Natural killer cell (primary cell): ENCODE results near the gene B3GNT3. TPM values are rescaled to one million over a fixed set of nuclear protein-coding genes. Genes with fewer than 3 reads are reported as not detected.

ENCODE experiments used
- ATAC-seq, 3 donors: fragments of 150-1000 bp in 2 of 3; fragments of 200-7000 bp in 1 of 3; cut with Tn5 transposase; 1 replicate in 1 of 3; 2 replicates in 2 of 3; pipeline ENCODE4 v1.10.0; 2021; ENCODE audit warnings: mild to moderate bottlenecking in 2 of 3, moderate library complexity in 2 of 3
- DNase-seq, 2 donors: peaks; one replicate each; pipeline versions ENCODE4 v3.0.0 to v3.0.0-alpha.2; 2013 to 2021; ENCODE audit warnings: mixed read lengths in 1 of 2
- H3K27ac ChIP-seq: one replicate; pipeline ENCODE4 v1.5.1; 2013; ENCODE audit warnings: mild to moderate bottlenecking, low read length
- H3K27me3 ChIP-seq: one replicate; pipeline ENCODE4 v1.6.1; 2013; ENCODE audit warnings: low read length; ENCODE audit not compliant: control insufficient read depth, insufficient read depth
- H3K36me3 ChIP-seq: one replicate; pipeline ENCODE4 v1.6.1; 2013; ENCODE audit warnings: low read length; ENCODE audit not compliant: control insufficient read depth, insufficient read depth
- H3K4me1 ChIP-seq: one replicate; pipeline ENCODE4 v1.6.1; 2013; ENCODE audit warnings: low read length; ENCODE audit not compliant: control insufficient read depth, insufficient read depth
- H3K4me3 ChIP-seq: one replicate; pipeline ENCODE4 v1.5.1; 2013; ENCODE audit warnings: low read length
- H3K9me3 ChIP-seq: one replicate; pipeline ENCODE4 v1.6.1; 2013; ENCODE audit warnings: low read length; ENCODE audit not compliant: control insufficient read depth, insufficient read depth
- H3K27ac Mint-ChIP-seq, 2 donors: one replicate each; pipeline ENCODE4 v1.8.0; 2022; ENCODE audit warnings: mild to moderate bottlenecking in 2 of 2, mixed read lengths in 2 of 2, moderate library complexity in 1 of 2
- H3K27me3 Mint-ChIP-seq, 2 donors: one replicate each; pipeline ENCODE4 v1.8.0; 2022; ENCODE audit warnings: low read depth in 2 of 2, mixed read lengths in 2 of 2
- H3K36me3 Mint-ChIP-seq: one replicate; pipeline ENCODE4 v1.8.0; 2022; ENCODE audit warnings: mixed read lengths
- H3K4me1 Mint-ChIP-seq, 2 donors: one replicate each; pipeline ENCODE4 v1.8.0; 2022; ENCODE audit warnings: mixed read lengths in 2 of 2
- H3K4me3 Mint-ChIP-seq: one replicate; pipeline ENCODE4 v1.8.0; 2022; ENCODE audit warnings: mild to moderate bottlenecking, moderate library complexity, mixed read lengths
- H3K9me3 Mint-ChIP-seq, 2 donors: one replicate each; pipeline ENCODE4 v1.8.0; 2022; ENCODE audit warnings: mixed read lengths in 2 of 2
- CTCF ChIP-seq: fragments of 200-600 bp; IDR thresholded peaks from one replicate; pipeline ENCODE4 v1.8.0; 2022; ENCODE audit warnings: antibody characterized with exemption
- WGBS: methylation state at CpG from one replicate; pipeline ENCODE4 v1.1.7; 2013; ENCODE audit warnings: missing lambda C conversion rate; ENCODE audit not compliant: insufficient coverage; 5-methylcytosine and 5-hydroxymethylcytosine counted together
- intact Hi-C: fragments of 100-400 bp; cut with micrococcal nuclease; formaldehyde crosslinking; loops from one replicate; pipeline ENCODE4 v1.14.2; 2022
- total RNA-seq, 4 donors: library from RNA; stranded (reverse); fragments of 120-200 nt in 1 of 4; gene quantifications; one replicate each; pipeline versions ENCODE4 v1.2.3 to v1.2.4, GENCODE V29; 2013 to 2022

Gene B3GNT3
- total RNA-seq, 3 donors from 2014 or later (not counting 1 experiment from before 2014, with no cell fraction given), result not detected

GRCh38 chr19:17840019-17840418, 45.1 kb downstream of the B3GNT3 start:
- Mint-ChIP-seq H3K27ac (no peak overlapping the region), H3K9me3 (no peaks in the 10 kb centered on the region), H3K4me1 (peaks cover 12 to 38% of the 10 kb centered on the region in 2 donors), H3K36me3 (peaks cover 14% of the 10 kb centered on the region), H3K27me3 (no peaks in the 10 kb centered on the region), H3K4me3 (no peak overlapping the region)
- Histone ChIP-seq H3K4me1 (peaks cover 22% of the 10 kb centered on the region), H3K27me3 (no peaks in the 10 kb centered on the region), H3K36me3 (peaks cover 78% of the 10 kb centered on the region), H3K4me3 (no peak overlapping the region), H3K9me3 (no peaks in the 10 kb centered on the region), H3K27ac (no peak overlapping the region)
- DNase-seq (no peak), ATAC-seq (no peak)
- 98% methylated on average over 6 of the region's 6 CpGs for WGBS
- no peak for TF ChIP-seq CTCF
- intact Hi-C loops, result no loop called here

DNA sequence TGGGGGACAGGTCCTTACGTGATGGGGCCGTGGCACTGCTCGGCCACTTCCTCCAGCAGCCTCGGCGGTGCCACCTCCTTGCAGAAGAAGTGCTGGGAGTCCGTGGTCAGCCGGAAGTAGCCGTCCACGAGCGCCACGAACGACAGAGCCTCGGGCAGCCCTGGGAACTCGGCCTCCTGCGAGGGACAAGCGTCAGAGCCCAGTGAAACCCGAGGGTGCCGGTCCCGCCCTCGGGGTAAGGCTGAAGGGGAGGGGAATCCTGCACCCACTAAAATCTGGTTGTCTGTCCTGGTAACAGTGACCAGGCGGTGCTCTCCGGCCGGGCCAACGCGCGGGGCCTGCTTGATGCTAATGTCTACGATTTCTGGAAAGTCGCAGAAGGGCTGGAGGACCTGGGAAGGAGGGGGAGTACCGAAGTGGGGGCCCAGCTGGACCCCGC, 46.5 kb downstream of the B3GNT3 start:
- H3K4me3 Mint-ChIP-seq, result no peak overlapping the region
- H3K4me3 ChIP-seq, result no peak overlapping the region
- no peak overlapping the region for H3K27ac ChIP-seq
- peak overlapping the region; percentile 33 to 45 for H3K27ac Mint-ChIP-seq
- no peaks in the 10 kb centered on the region for H3K27me3 ChIP-seq
- 94% methylated on average over 29 of the region's 30 CpGs for WGBS
- no peaks in the 10 kb centered on the region for H3K9me3 ChIP-seq
- no peaks in the 10 kb centered on the region for H3K27me3 Mint-ChIP-seq
- TF ChIP-seq CTCF, result no peak
- H3K36me3 Mint-ChIP-seq, result peaks cover 10% of the 10 kb centered on the region
- no peak for DNase-seq
- H3K9me3 Mint-ChIP-seq, result no peaks in the 10 kb centered on the region
- peaks cover 6 to 43% of the 10 kb centered on the region in 2 donors for H3K4me1 Mint-ChIP-seq
- intact Hi-C loops, result no loop called here
- peaks cover 36% of the 10 kb centered on the region for H3K4me1 ChIP-seq
- ATAC-seq, result no peak
- peaks cover 67% of the 10 kb centered on the region for H3K36me3 ChIP-seq

DNA sequence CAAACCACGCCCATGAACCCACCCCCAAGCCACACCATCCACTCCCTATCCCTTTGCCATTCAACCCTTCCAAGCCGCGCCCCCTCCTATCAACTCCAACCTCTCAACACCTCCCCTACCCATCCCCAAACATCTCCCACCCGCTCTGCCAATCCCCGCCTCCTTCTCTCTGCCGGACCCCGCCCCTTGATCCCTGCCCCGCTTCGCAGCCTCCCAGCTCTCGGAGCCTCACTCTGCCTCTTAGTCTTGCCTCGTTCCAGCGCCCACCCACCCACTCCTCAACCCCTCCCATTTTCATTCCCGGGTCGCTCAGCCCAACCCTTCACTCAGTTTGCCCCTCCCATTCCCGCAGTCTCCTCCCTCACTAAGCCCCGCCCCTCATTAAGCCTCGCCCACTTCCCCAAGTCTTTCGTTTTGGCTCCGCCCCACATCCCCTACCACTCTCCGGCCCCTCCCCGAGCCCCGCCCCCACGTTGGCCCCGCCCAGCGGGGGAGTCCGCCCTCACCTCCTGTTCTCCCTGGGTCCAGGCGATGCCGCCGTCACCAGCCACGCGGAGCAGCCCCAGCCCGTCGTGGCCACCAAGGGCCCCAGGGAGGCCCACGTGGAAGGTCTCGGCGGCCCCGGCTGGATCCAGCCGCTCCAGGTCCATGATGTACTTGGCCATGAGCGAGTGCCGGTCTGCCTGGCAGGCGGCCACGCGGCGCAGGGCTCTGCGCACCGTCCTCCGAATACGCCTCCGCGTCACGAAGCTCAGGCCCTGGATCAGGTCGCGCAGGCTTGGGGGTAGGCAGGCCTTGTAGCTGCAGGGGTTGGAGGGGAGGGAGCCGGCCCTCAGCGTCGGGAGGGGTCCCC, 47.1 kb downstream of the B3GNT3 start:
- Histone ChIP-seq H3K9me3 (no peaks in the 10 kb centered on the region), H3K4me3 (no peak overlapping the region), H3K27ac (no peak overlapping the region), H3K4me1 (peaks cover 42% of the 10 kb centered on the region), H3K36me3 (peaks cover 62% of the 10 kb centered on the region), H3K27me3 (no peaks in the 10 kb centered on the region)
- Mint-ChIP-seq H3K27ac (peak overlapping the region in 1 of 2 donors; percentile 33), H3K4me3 (no peak overlapping the region), H3K9me3 (no peaks in the 10 kb centered on the region), H3K27me3 (no peaks in the 10 kb centered on the region), H3K36me3 (peaks cover 5% of the 10 kb centered on the region), H3K4me1 (peaks cover 6 to 41% of the 10 kb centered on the region in 2 donors)
- intact Hi-C loops, result no loop called here
- 95% methylated on average over 52 of the region's 56 CpGs for WGBS
- DNase-seq, result peak in 1 of 2 donors; percentile 74
- ATAC-seq, result peak in 2 of 3 donors; percentile 48 to 57
- TF ChIP-seq CTCF, result no peak
